MCF 10A (cell line): ENCODE results near the gene PCNX1. TPM values are rescaled to one million over a fixed set of nuclear protein-coding genes. Genes with fewer than 3 reads are reported as not detected.
A peak's percentile ranks its signal among the peaks of the same experiment; 100 is the strongest.

ENCODE experiments used
- BruUV-seq: library from RNA; stranded (reverse); fragments of 400-500 nt; replicated peaks from 2 replicates; lab custom pipeline; 2021; lab: Mats Ljungman, UMichigan
- CTCF ChIA-PET: fragments of 300-600 bp; sonication (Branson Sonifier 250); formaldehyde crosslinking; extraction: SDS; loops from one replicate; lab custom pipeline; 2021; ENCODE audit warnings: antibody characterized with exemption, inconsistent platforms; lab: Yijun Ruan, JAX
- POLR2A ChIA-PET: fragments of 300-600, 350-650 bp; sonication (Branson Sonifier 250); formaldehyde crosslinking; extraction: SDS; loops from one replicate; lab custom pipeline; 2020; ENCODE audit warnings: antibody characterized with exemption, inconsistent platforms; lab: Yijun Ruan, JAX
- DNase-seq: peaks from one replicate; pipeline ENCODE4 v3.0.0-alpha.2; 2018; ENCODE audit not compliant: unreplicated experiment
- H3K27ac Mint-ChIP-seq: one replicate; pipeline ENCODE4 v1.8.0; 2022; ENCODE audit warnings: mild to moderate bottlenecking, low read depth, mixed read lengths; ENCODE audit not compliant: unreplicated experiment
- H3K27me3 Mint-ChIP-seq: one replicate; pipeline ENCODE4 v1.8.0; 2022; ENCODE audit warnings: mixed read lengths; ENCODE audit not compliant: insufficient read depth, unreplicated experiment
- H3K36me3 Mint-ChIP-seq: one replicate; pipeline ENCODE4 v1.8.0; 2022; ENCODE audit warnings: mild to moderate bottlenecking, moderate library complexity, mixed read lengths; ENCODE audit not compliant: insufficient read depth, unreplicated experiment
- H3K4me1 Mint-ChIP-seq: one replicate; pipeline ENCODE4 v1.8.0; 2022; ENCODE audit warnings: mixed read lengths; ENCODE audit not compliant: insufficient read depth, unreplicated experiment
- H3K4me3 Mint-ChIP-seq: one replicate; pipeline ENCODE4 v1.8.0; 2022; ENCODE audit warnings: mild to moderate bottlenecking, moderate library complexity, mixed read lengths; ENCODE audit not compliant: unreplicated experiment
- H3K9me3 Mint-ChIP-seq: one replicate; pipeline ENCODE4 v1.8.0; 2022; ENCODE audit warnings: mixed read lengths; ENCODE audit not compliant: unreplicated experiment
- CTCF ChIP-seq: fragments of 200-600 bp; IDR thresholded peaks from one replicate; pipeline ENCODE4 v1.8.0; 2022; ENCODE audit warnings: antibody characterized with exemption, mild to moderate bottlenecking; ENCODE audit not compliant: unreplicated experiment
- intact Hi-C: fragments of 100-400 bp; cut with micrococcal nuclease; formaldehyde crosslinking; loops from 2 replicates; pipeline ENCODE4 v1.14.1; 2022
- total RNA-seq: library from RNA; stranded (reverse); gene quantifications from 2 replicates; pipeline ENCODE4 v1.2.3, GENCODE V29; 2022

The PCNX1 gene
- total RNA-seq, 1 experiment from 2014 or later, result 55.6 TPM

GRCh38 chr14:71056168-71056567, 148.9 kb downstream of the PCNX1 start:
- no peak for TF ChIP-seq CTCF
- no peak for DNase-seq
- Mint-ChIP-seq H3K4me3 (no peak overlapping the region), H3K27me3 (no peaks in the 10 kb centered on the region), H3K27ac (no peak overlapping the region), H3K36me3 (peaks cover 57% of the 10 kb centered on the region), H3K9me3 (no peaks in the 10 kb centered on the region), H3K4me1 (no peaks in the 10 kb centered on the region)
- intact Hi-C loops, result no loop called here
- no TSS peak for BruUV-seq
- ChIA-PET POLR2A (interaction anchor here (1.1 kb wide), 1 partner anchor 14 kb away, joined by 3 read pairs; no protein-coding TSS in a partner anchor), CTCF (no interaction called here)

DNA sequence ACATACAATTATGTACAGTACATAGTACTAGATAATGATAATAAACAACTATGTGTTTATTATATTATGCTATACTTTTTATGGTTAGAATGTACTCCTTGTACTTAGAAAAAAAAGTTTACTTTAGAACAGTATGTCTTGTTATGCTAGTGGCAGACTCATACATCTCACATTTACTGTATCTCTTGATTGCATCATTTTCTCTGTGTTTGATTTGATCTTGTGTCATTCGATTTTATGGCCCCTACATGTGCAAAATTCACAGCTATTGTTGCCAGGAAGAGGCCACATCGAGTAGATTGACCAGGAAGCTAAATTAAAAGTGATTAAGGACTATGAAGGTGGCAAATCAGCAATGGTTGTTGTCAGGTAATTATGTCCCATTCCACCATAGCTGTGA, 153.0 kb downstream of the PCNX1 start:
- H3K27ac Mint-ChIP-seq, result peak overlapping the region; percentile 11
- intact Hi-C loops, result no loop called here
- no peaks in the 10 kb centered on the region for H3K4me1 Mint-ChIP-seq
- H3K9me3 Mint-ChIP-seq, result peaks cover 5% of the 10 kb centered on the region
- DNase-seq, result no peak
- H3K27me3 Mint-ChIP-seq, result no peaks in the 10 kb centered on the region
- H3K4me3 Mint-ChIP-seq, result no peak overlapping the region
- no peak for TF ChIP-seq CTCF
- ChIA-PET CTCF (interaction anchor here (1.2 kb wide), 1 partner anchor 10 kb away, joined by 3 read pairs; no protein-coding TSS in a partner anchor), POLR2A (interaction anchor here (0.6 to 3.5 kb wide), 3 partner anchors 10 to 15 kb away, joined by 3 to 11 read pairs (median 4); no protein-coding TSS in a partner anchor)
- H3K36me3 Mint-ChIP-seq, result peaks cover 54% of the 10 kb centered on the region
- no TSS peak for BruUV-seq

DNA sequence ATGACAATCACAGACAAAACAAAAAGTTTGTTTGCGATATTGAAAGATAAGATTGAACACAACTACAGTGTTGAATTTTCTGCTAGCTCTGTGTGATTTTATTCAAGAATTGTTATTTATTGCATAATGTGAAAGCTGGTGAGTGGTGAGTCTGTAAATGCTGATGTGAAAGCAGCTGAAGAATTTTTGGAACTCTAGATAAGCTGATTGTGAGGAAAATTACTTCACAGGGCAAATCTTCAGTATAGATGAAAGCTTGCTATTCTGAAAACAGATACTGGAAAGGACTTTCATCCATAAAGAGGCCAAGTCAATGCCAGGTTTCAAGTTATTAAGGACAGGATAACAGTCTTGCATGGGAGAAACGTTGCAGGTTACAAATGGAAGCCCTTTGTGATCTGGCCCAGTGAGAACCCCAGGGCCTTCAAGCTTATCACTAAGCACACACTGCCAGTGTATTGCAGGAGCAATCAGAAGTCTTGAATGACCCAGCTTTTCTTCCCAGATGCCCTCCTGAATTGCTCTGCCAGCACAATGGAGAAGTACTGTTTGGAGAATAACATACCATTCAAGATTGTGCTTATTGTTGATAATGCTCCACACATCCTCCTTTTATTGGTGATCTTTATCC, 153.7 kb downstream of the PCNX1 start:
- DNase-seq, result no peak
- Mint-ChIP-seq H3K27me3 (no peaks in the 10 kb centered on the region), H3K27ac (no peak overlapping the region), H3K4me3 (no peak overlapping the region), H3K9me3 (peaks cover 10% of the 10 kb centered on the region), H3K36me3 (peaks cover 61% of the 10 kb centered on the region), H3K4me1 (no peaks in the 10 kb centered on the region)
- no peak for TF ChIP-seq CTCF
- intact Hi-C loops, result no loop called here
- no TSS peak for BruUV-seq
- CTCF ChIA-PET, result interaction anchor here (0.6 to 1.2 kb wide), 3 partner anchors 11 to 201 kb away, joined by 3 read pairs; no protein-coding TSS in a partner anchor
- POLR2A ChIA-PET, result interaction anchor here (0.6 to 3.5 kb wide), 3 partner anchors 11 to 15 kb away, joined by 3 to 11 read pairs (median 4); no protein-coding TSS in a partner anchor

GRCh38 chr14:71061458-71061857, 154.2 kb downstream of the PCNX1 start:
- H3K36me3 Mint-ChIP-seq, result peaks cover 66% of the 10 kb centered on the region
- BruUV-seq, result no TSS peak
- DNase-seq, result no peak
- H3K27ac Mint-ChIP-seq, result no peak overlapping the region
- POLR2A ChIA-PET, result interaction anchor here (1.5 to 3.5 kb wide), 2 partner anchors 11 to 14 kb away, joined by 4 to 11 read pairs; no protein-coding TSS in a partner anchor
- H3K4me3 Mint-ChIP-seq, result no peak overlapping the region
- no peaks in the 10 kb centered on the region for H3K27me3 Mint-ChIP-seq
- peaks cover 10% of the 10 kb centered on the region for H3K9me3 Mint-ChIP-seq
- H3K4me1 Mint-ChIP-seq, result no peaks in the 10 kb centered on the region
- intact Hi-C loops, result no loop called here
- TF ChIP-seq CTCF, result no peak
- CTCF ChIA-PET, result no interaction called here
